Body of pancreas (tissue), 4 donors: ENCODE measurements around the gene RGS12. TPM values are rescaled to one million over a fixed set of nuclear protein-coding genes. Genes with fewer than 3 reads are reported as not detected.
A peak's percentile ranks its signal among the peaks of the same experiment; 100 is the strongest.

Source experiments
- ATAC-seq: fragments of 150-250 bp; one replicate; pipeline ENCODE4 v1.9.1; 2016
- DNase-seq, 4 donors: peaks; one replicate each; pipeline ENCODE4 v3.0.0-alpha.2; 2019
- H3K27ac ChIP-seq, 4 donors: fragments of 200-600 bp; sonication (generic); 1 replicate in 3 of 4; 2 replicates in 1 of 4; pipeline versions ENCODE4 v1.5.1 to v1.6.1; 2016 to 2019; ENCODE audit warnings: mild to moderate bottlenecking in 1 of 4, mixed read lengths in 1 of 4, moderate library complexity in 1 of 4
- H3K27me3 ChIP-seq, 2 donors: fragments of 200-600 bp; sonication (generic); one replicate each; pipeline ENCODE4 v1.6.0; 2016; ENCODE audit warnings: mild to moderate bottlenecking in 1 of 2
- H3K36me3 ChIP-seq, 2 donors: fragments of 200-600 bp; sonication (generic); replicated peaks in 1 of 2; 2 replicates each; pipeline ENCODE4 v1.5.1; 2016; ENCODE audit warnings: low read depth in 2 of 2; ENCODE audit not compliant: insufficient read depth in 1 of 2
- H3K4me1 ChIP-seq: fragments of 200-600 bp; sonication (generic); one replicate; pipeline ENCODE4 v1.6.0; 2016
- H3K4me3 ChIP-seq, 2 donors: fragments of 200-600 bp; sonication (generic); 1 replicate in 1 of 2; 2 replicates in 1 of 2; pipeline ENCODE4 v1.5.1; 2016 to 2019
- H3K9me3 ChIP-seq, 3 donors: fragments of 200-600 bp; sonication (generic); 1 replicate in 2 of 3; 2 replicates in 1 of 3; pipeline ENCODE4 v1.5.1; 2016
- POLR2A ChIP-seq, 3 donors: fragments of 450-650 bp; IDR thresholded peaks; one replicate each; pipeline ENCODE4 v1.6.1; 2016; ENCODE audit warnings: antibody characterized with exemption in 3 of 3, mild to moderate bottlenecking in 2 of 3
- WGBS, 2 donors: methylation state at CpG; one replicate each; pipeline ENCODE4 v1.1.5; 2017; 5-methylcytosine and 5-hydroxymethylcytosine counted together
- intact Hi-C: fragments of 100-400 bp; cut with DNase I; formaldehyde crosslinking; loops from one replicate; pipeline ENCODE4 v1.15.1; 2023
- total RNA-seq, 2 donors: library from RNA; depleted of rRNA; stranded (reverse); fragments of >200 nt; gene quantifications; one replicate each; pipeline ENCODE4 v1.1.0, GENCODE V29; 2016
- TF ChIP-seq, protein P1 (sequence below), 7 experiments: fragments of 450-650 bp in 4 of 7; fragments of 200-600 bp in 3 of 7; sonication (generic) in 3 of 7; IDR thresholded peaks; one replicate each; pipeline ENCODE4 v1.5.1; 2016 to 2019; ENCODE audit warnings: antibody characterized with exemption in 7 of 7

RGS12 gene
- total RNA-seq, 2 donors from 2014 or later = 9.1 to 12.5 TPM

GRCh38 chr4:3307060-3307459, 14.2 kb downstream of the RGS12 start:
- DNase-seq (peak in 1 of 4 donors; percentile 7), ATAC-seq (no peak)
- no peak overlapping the region for H3K4me3 ChIP-seq
- intact Hi-C loops = no loop called here
- H3K4me1 ChIP-seq = peaks cover 6% of the 10 kb centered on the region
- TF ChIP-seq, protein P1, sequence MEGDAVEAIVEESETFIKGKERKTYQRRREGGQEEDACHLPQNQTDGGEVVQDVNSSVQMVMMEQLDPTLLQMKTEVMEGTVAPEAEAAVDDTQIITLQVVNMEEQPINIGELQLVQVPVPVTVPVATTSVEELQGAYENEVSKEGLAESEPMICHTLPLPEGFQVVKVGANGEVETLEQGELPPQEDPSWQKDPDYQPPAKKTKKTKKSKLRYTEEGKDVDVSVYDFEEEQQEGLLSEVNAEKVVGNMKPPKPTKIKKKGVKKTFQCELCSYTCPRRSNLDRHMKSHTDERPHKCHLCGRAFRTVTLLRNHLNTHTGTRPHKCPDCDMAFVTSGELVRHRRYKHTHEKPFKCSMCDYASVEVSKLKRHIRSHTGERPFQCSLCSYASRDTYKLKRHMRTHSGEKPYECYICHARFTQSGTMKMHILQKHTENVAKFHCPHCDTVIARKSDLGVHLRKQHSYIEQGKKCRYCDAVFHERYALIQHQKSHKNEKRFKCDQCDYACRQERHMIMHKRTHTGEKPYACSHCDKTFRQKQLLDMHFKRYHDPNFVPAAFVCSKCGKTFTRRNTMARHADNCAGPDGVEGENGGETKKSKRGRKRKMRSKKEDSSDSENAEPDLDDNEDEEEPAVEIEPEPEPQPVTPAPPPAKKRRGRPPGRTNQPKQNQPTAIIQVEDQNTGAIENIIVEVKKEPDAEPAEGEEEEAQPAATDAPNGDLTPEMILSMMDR (IDR thresholded peaks at IDR 0.05) = no peak
- TF ChIP-seq POLR2A (IDR thresholded peaks at IDR 0.05) = no peak
- 93 to 94% methylated on average over 20 of the region's 20 CpGs for WGBS, 2 donors
- H3K36me3 ChIP-seq = no peaks in the 10 kb centered on the region
- H3K9me3 ChIP-seq = no peaks in the 10 kb centered on the region
- no peaks in the 10 kb centered on the region for H3K27me3 ChIP-seq
- no peak overlapping the region for H3K27ac ChIP-seq

DNA sequence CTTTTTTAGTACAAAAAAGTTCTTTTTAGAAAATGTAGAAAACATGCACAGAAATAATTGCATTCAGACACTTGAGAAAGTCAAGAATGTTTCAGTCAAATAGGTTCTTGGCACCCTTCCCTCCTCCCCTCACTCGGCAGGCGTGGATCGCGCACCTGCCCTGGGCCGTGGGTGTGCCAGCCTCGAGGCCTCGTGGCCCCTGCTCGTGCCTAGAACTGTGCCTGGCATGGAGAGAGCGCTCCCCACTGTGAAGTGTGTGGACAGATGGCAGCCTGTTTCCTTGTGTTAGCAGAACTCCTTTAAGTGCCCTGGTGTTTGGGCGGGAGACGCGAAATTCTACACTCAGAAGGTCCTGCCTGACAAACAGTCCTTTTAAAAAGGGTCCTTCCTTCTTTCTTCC, 14.7 kb downstream of the RGS12 start:
- DNase-seq (peak in 1 of 4 donors; percentile 7), ATAC-seq (no peak)
- no peak overlapping the region for H3K27ac ChIP-seq
- peaks cover 6% of the 10 kb centered on the region for H3K4me1 ChIP-seq
- H3K9me3 ChIP-seq = no peaks in the 10 kb centered on the region
- intact Hi-C loops = no loop called here
- no peaks in the 10 kb centered on the region for H3K36me3 ChIP-seq
- 90 to 94% methylated on average over 12 of the region's 12 CpGs for WGBS, 2 donors
- no peaks in the 10 kb centered on the region for H3K27me3 ChIP-seq
- no peak overlapping the region for H3K4me3 ChIP-seq
- TF ChIP-seq, protein P1 (IDR thresholded peaks at IDR 0.05) = no peak
- no peak for TF ChIP-seq POLR2A (IDR thresholded peaks at IDR 0.05)

GRCh38 chr4:3307891-3308575, 15.2 kb downstream of the RGS12 start:
- no peaks in the 10 kb centered on the region for H3K9me3 ChIP-seq
- DNase-seq (peak in 1 of 4 donors; percentile 7), ATAC-seq (no peak)
- H3K4me3 ChIP-seq = no peak overlapping the region
- no peak for TF ChIP-seq POLR2A (IDR thresholded peaks at IDR 0.05)
- TF ChIP-seq, protein P1 (IDR thresholded peaks at IDR 0.05) = no peak
- WGBS, 2 donors = 94 to 97% methylated on average over 20 to 31 of the region's 31 CpGs
- H3K27ac ChIP-seq = no peak overlapping the region
- no peaks in the 10 kb centered on the region for H3K36me3 ChIP-seq
- intact Hi-C loops = no loop called here
- H3K27me3 ChIP-seq = no peaks in the 10 kb centered on the region
- peaks cover 6% of the 10 kb centered on the region for H3K4me1 ChIP-seq

GRCh38 chr4:3308691-3309090, 15.9 kb downstream of the RGS12 start:
- ATAC-seq = no peak
- TF ChIP-seq POLR2A (IDR thresholded peaks at IDR 0.05) = no peak
- TF ChIP-seq, protein P1 (IDR thresholded peaks at IDR 0.05) = no peak
- no peak overlapping the region for H3K4me3 ChIP-seq
- intact Hi-C loops = no loop called here
- DNase-seq = peak in 2 of 4 donors; percentile 7 to 8
- peaks cover 6% of the 10 kb centered on the region for H3K4me1 ChIP-seq
- H3K36me3 ChIP-seq = no peaks in the 10 kb centered on the region
- no peaks in the 10 kb centered on the region for H3K9me3 ChIP-seq
- 68 to 81% methylated on average over 12 to 14 of the region's 14 CpGs for WGBS, 2 donors
- no peaks in the 10 kb centered on the region for H3K27me3 ChIP-seq
- no peak overlapping the region for H3K27ac ChIP-seq
